Cardiac ventricle fibroblast (primary cell): Measurements from ENCODE around the gene CD7. TPM values are rescaled to one million over a fixed set of nuclear protein-coding genes. Genes with fewer than 3 reads are reported as not detected.

Experiments
- total RNA-seq: library from RNA; depleted of rRNA; stranded (reverse); fragments of >200 nt; gene quantifications from 2 replicates; pipeline ENCODE4 v1.2.3, GENCODE V29; 2015

The CD7 gene
- total RNA-seq = 0.20 TPM in 1 of 2 replicates, not detected in the other

DNA sequence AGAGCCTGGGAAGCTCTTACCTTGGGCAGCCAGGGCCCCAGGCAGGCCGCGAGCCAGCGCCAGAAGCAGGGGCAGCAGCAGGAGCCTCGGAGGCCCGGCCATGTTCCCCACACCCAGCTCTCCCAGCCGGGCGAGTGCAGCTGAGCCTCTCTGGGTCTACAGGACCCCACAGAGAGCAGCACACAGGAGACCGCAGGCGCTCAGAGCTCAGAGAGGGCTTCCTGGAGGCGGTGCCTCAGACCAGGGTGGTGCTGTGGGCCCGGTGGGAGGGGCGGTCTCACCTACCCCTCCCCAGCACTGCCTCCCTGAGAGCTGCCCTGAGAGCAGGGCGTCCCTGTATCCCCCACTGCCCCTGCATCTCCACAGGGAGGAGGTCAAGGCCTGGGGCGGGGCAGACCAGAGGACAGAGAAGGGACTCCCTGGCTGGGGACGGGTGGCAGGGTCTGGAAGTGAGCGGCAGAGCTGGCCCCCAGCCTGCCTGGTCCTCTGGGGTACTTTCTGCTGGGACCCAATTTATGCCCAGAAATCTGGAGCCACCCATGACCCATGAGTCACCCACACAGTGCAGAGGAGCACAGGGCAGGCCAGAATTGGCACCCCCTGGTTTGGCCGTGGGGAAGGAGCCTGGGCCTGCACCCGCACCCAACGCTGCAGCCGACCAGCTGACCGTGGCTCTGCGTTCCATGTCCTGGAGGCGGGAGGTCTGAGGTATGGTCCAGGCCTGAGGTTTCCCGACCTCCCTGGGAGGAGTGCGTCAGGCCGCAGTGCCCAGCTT, at the start of gene CD7:
Gene CD7, minus strand, starts transcription at position 215 of the 775 bp plus-strand sequence. Its CDS starts 113 bp downstream, at position 102.

GRCh38 chr17:82358465-82359350, 41.3 kb upstream of the CD7 start, which contains the start of gene TEX19:
TSS of gene TEX19 (plus strand) at chr17:82359247. CDS start at chr17:82362151, 2,904 bp downstream.

DNA sequence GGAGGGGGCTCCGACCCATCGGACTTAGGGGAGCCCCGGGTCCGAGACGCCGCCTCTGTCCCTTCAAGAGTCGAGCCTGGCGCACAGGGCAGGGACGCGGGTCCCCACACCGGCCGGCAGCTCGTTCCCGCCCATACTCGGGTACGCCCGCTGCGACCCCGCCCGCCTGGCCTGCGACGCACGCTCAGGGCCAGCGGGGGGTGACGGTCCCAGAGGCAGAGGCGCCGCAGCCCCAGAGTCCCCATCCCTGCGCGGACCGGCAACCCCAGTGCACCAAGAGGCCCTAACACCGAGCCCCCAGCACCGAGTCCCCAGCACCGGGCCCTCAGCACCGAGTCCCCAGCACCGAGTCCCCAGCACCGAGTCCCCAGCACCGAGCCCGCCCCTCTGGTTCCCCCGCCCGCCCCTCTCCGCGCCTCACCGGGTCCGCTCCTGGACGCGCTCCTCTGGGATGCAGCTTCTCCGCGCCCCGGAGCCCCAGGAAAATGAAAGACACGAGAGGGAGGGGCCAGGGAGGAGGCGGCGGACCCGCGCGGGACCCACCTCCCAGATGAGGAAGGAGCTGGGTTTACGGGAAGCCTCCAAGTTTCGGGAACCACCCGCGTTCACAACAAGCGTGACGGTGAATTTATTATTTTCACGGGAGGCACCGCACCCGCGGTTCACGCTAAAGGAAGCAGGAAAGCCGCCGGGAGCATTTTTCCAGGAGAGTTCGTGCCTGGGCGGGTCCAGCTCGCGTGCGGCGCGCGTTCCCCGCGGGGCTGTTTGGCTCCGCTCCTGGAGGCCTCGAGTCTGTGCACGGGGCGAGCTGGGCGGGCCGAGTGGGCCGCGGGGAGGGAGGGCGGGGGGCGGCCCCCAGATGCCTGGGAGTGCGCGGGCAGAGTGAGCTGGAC, 16.1 kb upstream of the CD7 start, which contains the start of gene SECTM1:
Gene SECTM1, minus strand, starts transcription at position 488 of the 893 bp plus-strand sequence. CDS start 6,526 bp downstream, outside the sequence.

DNA sequence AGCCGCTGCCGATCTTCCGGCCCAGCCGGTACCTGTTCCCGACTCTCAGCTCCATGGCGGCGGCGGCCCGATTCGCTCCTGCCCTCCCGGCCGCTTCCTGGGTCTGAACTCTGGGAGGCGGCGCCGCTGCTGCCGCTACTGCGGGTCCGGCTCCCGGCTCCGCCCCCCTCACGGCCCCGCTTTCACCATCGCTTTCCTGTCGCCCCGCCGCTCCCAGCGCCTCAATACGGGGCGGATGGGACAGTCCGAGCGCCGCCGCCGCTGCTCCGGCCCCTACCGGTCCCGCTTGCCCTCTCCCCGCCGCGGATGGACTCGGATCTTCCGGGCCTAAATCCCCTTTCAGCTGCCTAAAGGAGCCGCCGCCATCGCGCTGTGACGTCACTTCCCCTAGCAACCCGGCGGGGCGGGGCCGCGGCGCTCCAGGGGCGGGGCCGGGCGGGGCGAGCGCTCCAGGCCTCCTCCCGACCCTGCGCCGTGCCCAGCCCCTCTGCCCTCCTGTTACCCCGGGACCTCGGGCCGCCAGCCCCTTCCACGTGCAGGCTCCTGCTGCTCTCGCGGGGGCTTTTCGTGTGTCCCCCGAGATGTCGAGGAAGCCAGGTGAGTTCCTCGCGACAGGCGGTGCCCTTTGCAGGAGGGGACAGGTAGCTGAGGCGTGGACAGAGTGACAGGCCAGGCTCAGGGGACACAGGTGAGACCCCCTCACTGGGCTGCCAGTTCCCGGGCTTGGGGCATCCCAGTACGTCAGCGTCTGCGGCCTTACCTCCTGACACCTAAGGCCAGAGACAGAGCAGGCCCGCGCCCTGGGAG, 43.9 kb downstream of the CD7 start, which contains the start of gene CSNK1D:
Gene CSNK1D, minus strand, starts transcription at position 374 of the 807 bp plus-strand sequence. Its CDS starts 319 bp downstream, at position 55.

Other genes with a start within 250 kb of the CD7 start
- gene FASN, start 219.4 kb downstream of the CD7 start, total RNA-seq = 100 and 104 TPM in 2 replicates
- 8.7 and 9.5 TPM in 2 replicates for gene CCDC57, start 104.8 kb downstream of the CD7 start, total RNA-seq
- 107 and 162 TPM in 2 replicates for gene SLC16A3, start 88.6 kb downstream of the CD7 start, total RNA-seq
- 59.9 and 85.4 TPM in 2 replicates for gene CSNK1D, start 43.9 kb downstream of the CD7 start, total RNA-seq
- 8.6 and 12.6 TPM in 2 replicates for gene SECTM1, start 16.2 kb upstream of the CD7 start, total RNA-seq
- not detected in 2 replicates for gene TEX19, start 41.6 kb upstream of the CD7 start, total RNA-seq
- gene UTS2R, start 54.2 kb upstream of the CD7 start, total RNA-seq = not detected in 2 replicates
- gene HEXD, start 100.7 kb upstream of the CD7 start, total RNA-seq = 6.9 and 13.8 TPM in 2 replicates
- 30.7 and 42.5 TPM in 2 replicates for gene OGFOD3, start 101.0 kb upstream of the CD7 start, total RNA-seq
- gene CYBC1, start 133.1 kb upstream of the CD7 start, total RNA-seq = 42.2 and 67.1 TPM in 2 replicates
- 16.7 and 20.0 TPM in 2 replicates for gene NARF, start 141.1 kb upstream of the CD7 start, total RNA-seq
- 23.2 and 24.8 TPM in 2 replicates for gene FOXK2, start 202.1 kb upstream of the CD7 start, total RNA-seq